PC-9 (cell line): ENCODE results near the gene LMX1B. TPM values are rescaled to one million over a fixed set of nuclear protein-coding genes. Genes with fewer than 3 reads are reported as not detected.

Source experiments
- BruUV-seq: library from RNA; stranded (reverse); fragments of 400-500 nt; replicated peaks from 2 replicates; lab custom pipeline; 2021; lab: Mats Ljungman, UMichigan
- CTCF ChIA-PET: fragments of 300-600 bp; sonication (Branson Sonifier 250); formaldehyde crosslinking; loops from one replicate; lab custom pipeline; 2022; ENCODE audit warnings: antibody characterized with exemption; lab: Charles Lee
- POLR2A ChIA-PET: fragments of 300-600 bp; sonication (Branson Sonifier 250); formaldehyde crosslinking; loops from one replicate; lab custom pipeline; 2022; ENCODE audit warnings: antibody characterized with exemption; ENCODE audit not compliant: unreplicated experiment; lab: Charles Lee
- DNase-seq, 2 experiments: peaks; one replicate each; pipeline versions ENCODE4 v3.0.0 to v3.0.0-alpha.2; 2015 to 2022; ENCODE audit warnings: mixed read lengths in 1 of 2
- H2AFZ ChIP-seq: fragments of 200-600 bp; sonication (generic); 2 replicates; pipeline ENCODE4 v1.8.1; 2017; ENCODE audit warnings: antibody characterized with exemption
- H3F3A ChIP-seq: fragments of 200-600 bp; sonication (generic); 2 replicates; pipeline ENCODE4 v1.8.1; 2017; ENCODE audit warnings: antibody characterized with exemption, mild to moderate bottlenecking, low read depth; ENCODE audit not compliant: insufficient read depth
- H3K27ac ChIP-seq: fragments of 200-600 bp; sonication (generic); 2 replicates; pipeline ENCODE4 v1.6.1; 2016; ENCODE audit warnings: mixed run types
- H3K27me3 ChIP-seq: fragments of 200-600 bp; sonication (generic); 2 replicates; pipeline ENCODE4 v1.6.1; 2016; ENCODE audit warnings: low read depth, mixed run types; ENCODE audit not compliant: insufficient read depth
- H3K36me3 ChIP-seq: fragments of 200-600 bp; sonication (generic); 2 replicates; pipeline ENCODE4 v1.6.1; 2016; ENCODE audit warnings: low read depth, mixed run types
- H3K4me1 ChIP-seq: fragments of 200-600 bp; sonication (generic); replicated peaks from 2 replicates; pipeline ENCODE4 v1.6.1; 2016; ENCODE audit warnings: mixed run types; ENCODE audit not compliant: insufficient read depth
- H3K4me2 ChIP-seq: fragments of 200-600 bp; sonication (generic); 2 replicates; pipeline ENCODE4 v1.6.1; 2017; ENCODE audit warnings: mixed run types
- H3K4me3 ChIP-seq: fragments of 200-600 bp; sonication (generic); 2 replicates; pipeline ENCODE4 v1.6.1; 2016; ENCODE audit warnings: mixed run types
- H3K79me2 ChIP-seq: fragments of 200-600 bp; sonication (generic); 2 replicates; pipeline ENCODE4 v1.6.1; 2017; ENCODE audit warnings: low read depth, mixed run types
- H3K9me2 ChIP-seq: fragments of 200-600 bp; sonication (generic); 2 replicates; pipeline ENCODE4 v1.8.1; 2017; ENCODE audit warnings: mild to moderate bottlenecking; ENCODE audit not compliant: insufficient read depth
- H3K9me3 ChIP-seq: fragments of 200-600 bp; sonication (generic); 2 replicates; pipeline ENCODE4 v1.8.1; 2016; ENCODE audit warnings: low read depth; ENCODE audit not compliant: insufficient read depth
- H4K20me1 ChIP-seq: fragments of 200-600 bp; sonication (generic); 2 replicates; pipeline ENCODE4 v1.8.1; 2017; ENCODE audit not compliant: insufficient read depth
- CTCF ChIP-seq: fragments of 200-600 bp; sonication (generic); conservative IDR thresholded peaks from 2 replicates; pipeline ENCODE4 v1.6.1; 2017; ENCODE audit warnings: mixed run types, antibody characterized with exemption, mild to moderate bottlenecking, moderate library complexity
- EZH2 ChIP-seq: fragments of 200-600 bp; sonication (generic); IDR thresholded peaks from 2 replicates; pipeline ENCODE4 v1.8.0; 2017; ENCODE audit warnings: antibody characterized with exemption, low read depth
- intact Hi-C: fragments of 100-400 bp; cut with micrococcal nuclease; formaldehyde crosslinking; loops from one replicate; pipeline ENCODE4 v1.10.0; 2022; ENCODE audit not compliant: unreplicated experiment
- total RNA-seq: library from RNA; stranded (reverse); gene quantifications from 2 replicates; pipeline ENCODE4 v1.2.3, GENCODE V29; 2021

Gene LMX1B
- total RNA-seq, 1 experiment from 2014 or later = not detected

GRCh38 chr9:126698251-126698650 lies 84.5 kb downstream of the LMX1B start:
- H3K36me3 ChIP-seq = no peaks in the 10 kb centered on the region
- no peak overlapping the region for H3K4me3 ChIP-seq
- H3F3A ChIP-seq = no peaks in the 10 kb centered on the region
- H3K4me1 ChIP-seq = peaks cover 5% of the 10 kb centered on the region; the same call in 1 of the 2 replicates
- ChIA-PET CTCF (interaction anchor here (1.1 kb wide), 1 partner anchor 68 kb away, joined by 3 read pairs; no protein-coding TSS in a partner anchor), POLR2A (no interaction called here)
- no peak overlapping the region for H2AFZ ChIP-seq
- 0 out of 2 replicates have a peak, but pooled peaks cover 3% of the 10 kb centered on the region for H4K20me1 ChIP-seq
- peaks cover 53% of the 10 kb centered on the region for H3K27me3 ChIP-seq
- H3K4me2 ChIP-seq = no peak overlapping the region
- DNase-seq = no peak
- H3K9me2 ChIP-seq = no peaks in the 10 kb centered on the region
- BruUV-seq = no TSS peak
- no peaks in the 10 kb centered on the region for H3K79me2 ChIP-seq
- intact Hi-C loops = no loop called here
- no peaks in the 10 kb centered on the region for H3K9me3 ChIP-seq
- no peak for TF ChIP-seq EZH2
- no peak for TF ChIP-seq CTCF
- no peak overlapping the region for H3K27ac ChIP-seq

- Histone ChIP-seq H2AFZ (no peak overlapping the region), H3F3A (no peaks in the 10 kb centered on the region), H3K4me1 (peaks cover 5% of the 10 kb centered on the region; the same call in 1 of the 2 replicates), H3K9me2 (no peaks in the 10 kb centered on the region), H3K9me3 (no peaks in the 10 kb centered on the region), H3K4me3 (no peak overlapping the region), H3K27me3 (peaks cover 53% of the 10 kb centered on the region), H4K20me1 (0 out of 2 replicates have a peak, but pooled peaks cover 3% of the 10 kb centered on the region), H3K79me2 (no peaks in the 10 kb centered on the region), H3K36me3 (no peaks in the 10 kb centered on the region), H3K4me2 (no peak overlapping the region), H3K27ac (no peak overlapping the region)
- intact Hi-C loops = no loop called here
- no peak for DNase-seq
- TF ChIP-seq CTCF (no peak), EZH2 (no peak)
- no TSS peak for BruUV-seq
- ChIA-PET POLR2A (no interaction called here), CTCF (interaction anchor here (0.6 kb wide), 1 partner anchor 83 kb away, joined by 7 read pairs; no protein-coding TSS in a partner anchor)
Observed at GRCh38 chr9:126698756-126699155, 85.0 kb downstream of the LMX1B start.

GRCh38 chr9:126699401-126699881 lies 85.7 kb downstream of the LMX1B start:
- ChIA-PET CTCF (no interaction called here), POLR2A (no interaction called here)
- no peak overlapping the region for H3K4me3 ChIP-seq
- no peak for DNase-seq
- H3K27me3 ChIP-seq = peaks cover 48% of the 10 kb centered on the region
- H3K9me3 ChIP-seq = no peaks in the 10 kb centered on the region
- no peak for TF ChIP-seq EZH2
- TF ChIP-seq CTCF = no peak
- H2AFZ ChIP-seq = no peak overlapping the region
- BruUV-seq = no TSS peak
- no peak overlapping the region for H3K4me2 ChIP-seq
- no peaks in the 10 kb centered on the region for H3F3A ChIP-seq
- H3K79me2 ChIP-seq = no peaks in the 10 kb centered on the region
- 0 out of 2 replicates have a peak, but pooled peaks cover 3% of the 10 kb centered on the region for H4K20me1 ChIP-seq
- H3K9me2 ChIP-seq = no peaks in the 10 kb centered on the region
- no peak overlapping the region for H3K27ac ChIP-seq
- intact Hi-C loops = no loop called here
- H3K36me3 ChIP-seq = no peaks in the 10 kb centered on the region
- peaks cover 9% of the 10 kb centered on the region for H3K4me1 ChIP-seq
